ENCODE data around the gene SDC1.
"Not testable (repeated sequence)": the region's sequence is repeated elsewhere in the genome, so short reads cannot be mapped to it uniquely, and the experiment has no call there.

Gene SDC1, protein sequence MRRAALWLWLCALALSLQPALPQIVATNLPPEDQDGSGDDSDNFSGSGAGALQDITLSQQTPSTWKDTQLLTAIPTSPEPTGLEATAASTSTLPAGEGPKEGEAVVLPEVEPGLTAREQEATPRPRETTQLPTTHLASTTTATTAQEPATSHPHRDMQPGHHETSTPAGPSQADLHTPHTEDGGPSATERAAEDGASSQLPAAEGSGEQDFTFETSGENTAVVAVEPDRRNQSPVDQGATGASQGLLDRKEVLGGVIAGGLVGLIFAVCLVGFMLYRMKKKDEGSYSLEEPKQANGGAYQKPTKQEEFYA

DNA sequence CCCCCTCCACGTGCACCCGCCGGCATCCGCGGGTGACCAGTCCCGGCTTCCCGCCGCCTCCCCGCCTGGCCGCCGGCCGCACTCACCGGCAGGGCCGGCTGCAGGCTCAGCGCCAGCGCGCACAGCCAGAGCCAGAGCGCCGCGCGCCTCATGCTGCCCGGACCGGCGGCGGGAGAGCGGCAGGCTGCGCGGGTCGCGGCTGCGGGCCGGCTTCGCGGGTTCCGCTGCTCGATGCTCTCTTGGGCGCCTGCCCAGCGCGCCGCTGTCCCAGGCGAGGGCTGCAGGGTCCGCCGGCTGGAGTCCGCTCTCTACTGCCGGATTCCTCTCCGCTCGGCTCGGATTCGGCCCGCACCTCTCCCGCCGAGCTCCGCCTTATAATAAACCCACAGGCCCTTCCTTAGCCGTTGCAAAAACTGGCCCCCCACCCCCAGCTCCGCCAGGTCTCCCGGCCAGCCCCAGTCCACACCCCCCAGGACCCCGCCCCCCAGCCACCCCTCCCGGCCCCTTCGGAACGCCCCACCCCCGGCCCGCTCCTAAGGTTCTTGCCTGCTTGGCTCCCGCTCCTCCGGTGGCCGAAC is at the start of gene SDC1:
Gene SDC1, minus strand, starts transcription at position 415 of the 578 bp plus-strand sequence. Its CDS starts 263 bp downstream, at position 152.
- FAIRE-seq = no peak

DNA sequence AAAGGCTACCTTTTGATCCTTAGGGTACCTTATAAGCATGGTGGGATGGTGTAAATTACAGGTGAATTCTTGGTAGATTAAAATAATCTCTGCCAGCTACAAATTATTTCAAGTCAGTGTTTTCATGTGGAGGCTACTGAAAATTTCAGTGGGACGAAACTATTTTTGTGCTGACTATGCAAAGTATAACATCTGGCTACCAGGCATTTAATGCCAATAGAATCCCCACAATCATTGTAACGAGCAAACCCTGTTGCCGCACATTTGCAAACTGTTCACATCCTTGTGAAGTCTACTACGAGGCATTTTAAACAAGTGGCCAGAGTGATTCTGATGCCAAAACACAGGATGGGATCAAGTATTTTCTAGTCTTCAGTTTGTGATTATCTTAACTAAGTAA is 48.1 kb upstream of the SDC1 start:
- FAIRE-seq = no peak

DNA sequence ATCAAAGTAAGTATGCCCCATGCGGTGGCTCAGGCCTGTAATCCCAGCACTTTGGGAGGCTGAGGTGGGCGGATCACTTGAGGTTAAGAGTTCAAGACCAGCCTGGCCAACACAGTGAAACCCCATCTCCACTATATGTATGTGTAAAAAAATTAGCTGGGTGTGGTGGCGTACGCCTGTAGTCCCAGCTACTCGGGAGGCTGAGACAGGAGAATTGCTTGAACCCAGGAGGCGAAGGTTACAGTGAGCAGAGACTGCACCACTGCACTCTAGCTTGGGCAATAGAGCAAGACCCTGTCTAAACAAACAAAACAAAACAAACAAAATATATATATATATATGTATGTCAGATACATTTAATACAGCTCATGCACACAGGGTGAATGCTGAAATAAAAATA is 43.4 kb upstream of the SDC1 start:
- not testable (repeated sequence) for FAIRE-seq

DNA sequence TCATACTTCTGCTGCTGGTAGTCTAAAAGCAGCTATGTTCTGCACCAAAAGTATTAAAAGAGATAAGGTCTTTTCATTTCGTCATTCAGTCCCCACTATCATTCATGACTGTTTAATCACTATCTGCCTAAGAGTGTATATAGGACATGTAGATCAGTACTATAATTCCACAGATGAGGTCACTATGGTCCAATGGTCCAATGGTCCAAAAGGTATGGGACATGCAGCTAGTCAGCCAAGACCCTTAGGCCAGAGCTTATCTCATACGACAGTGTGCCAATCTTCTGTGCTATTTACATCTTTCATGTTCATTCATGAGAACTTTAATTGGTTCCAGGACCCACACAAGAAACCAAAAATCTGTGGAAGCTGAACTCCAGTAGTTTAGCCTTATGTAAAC is 42.6 kb upstream of the SDC1 start:
- FAIRE-seq = no peak

DNA sequence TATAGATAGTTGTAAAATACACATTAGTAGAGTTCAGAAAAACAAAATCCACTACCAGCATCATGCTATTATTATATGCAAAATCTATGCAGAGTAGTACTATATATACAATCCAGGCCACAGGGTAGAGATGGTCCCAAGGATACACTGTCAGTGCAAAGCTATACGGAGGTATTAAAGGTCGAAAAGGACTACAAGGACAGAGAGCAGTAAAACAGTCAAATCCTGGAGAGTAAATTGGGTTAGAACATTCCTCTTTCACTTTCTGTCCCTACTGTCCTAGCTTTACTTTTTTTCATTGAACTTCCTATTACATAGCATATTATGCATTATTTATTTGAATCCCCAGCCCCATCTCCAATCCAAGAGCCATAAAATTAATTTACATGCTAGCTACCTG is 39.7 kb upstream of the SDC1 start:
- no peak for FAIRE-seq

DNA sequence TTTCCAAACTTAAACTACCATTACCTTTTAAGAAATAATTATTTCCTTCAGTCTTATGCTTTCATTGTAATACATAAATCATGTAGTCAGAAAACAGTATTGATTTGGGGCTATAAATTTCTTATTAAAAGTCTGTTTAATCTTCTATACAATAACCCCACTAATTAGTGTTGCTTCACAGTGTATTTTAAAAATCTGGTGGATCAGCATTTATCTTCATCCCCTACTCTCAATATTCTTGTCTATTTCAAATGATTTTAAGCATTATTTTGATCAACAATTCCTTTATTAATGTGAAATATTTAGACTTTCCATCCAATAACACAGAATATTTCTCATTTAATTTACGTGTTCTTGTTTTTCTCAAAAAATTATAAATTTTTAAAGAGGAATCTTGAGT is 32.5 kb upstream of the SDC1 start:
- FAIRE-seq = no peak

DNA sequence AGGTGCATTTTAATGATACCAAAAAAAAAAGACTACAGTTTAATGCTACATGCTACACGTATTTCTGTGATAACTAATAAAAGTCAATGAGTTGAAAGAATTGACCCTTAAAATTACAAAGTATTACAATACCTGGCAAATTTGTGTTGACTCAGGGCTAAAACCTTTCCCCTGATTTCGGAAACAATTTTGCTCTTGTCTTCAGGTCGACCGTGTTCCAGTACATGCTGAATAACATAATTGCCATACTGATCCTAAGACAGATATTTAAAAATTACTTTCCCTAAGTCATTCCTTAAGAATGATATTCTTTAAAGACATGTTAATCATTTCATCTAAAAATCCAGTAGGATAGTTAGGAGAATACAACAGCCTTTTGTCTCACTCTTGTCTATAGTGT is 29.8 kb upstream of the SDC1 start:
- no peak for FAIRE-seq

DNA sequence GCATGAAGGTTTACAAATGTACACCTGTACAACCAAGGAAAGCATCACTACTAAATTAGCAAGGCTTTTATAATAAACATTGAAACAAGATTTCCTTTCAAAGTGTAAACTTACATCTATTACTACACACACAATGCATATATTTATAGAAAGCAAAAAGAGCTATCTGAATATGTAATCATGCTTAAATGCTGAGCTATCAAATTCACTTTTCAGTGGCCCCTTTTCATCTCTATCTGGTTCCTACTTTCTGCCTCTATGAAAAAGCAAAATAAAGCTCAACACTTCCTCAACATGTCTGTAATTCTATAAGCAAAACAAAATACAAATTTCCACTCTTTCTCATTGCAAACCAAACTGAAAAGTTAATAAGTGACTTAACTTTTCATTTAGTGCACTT is 25.5 kb upstream of the SDC1 start:
- FAIRE-seq = no peak

DNA sequence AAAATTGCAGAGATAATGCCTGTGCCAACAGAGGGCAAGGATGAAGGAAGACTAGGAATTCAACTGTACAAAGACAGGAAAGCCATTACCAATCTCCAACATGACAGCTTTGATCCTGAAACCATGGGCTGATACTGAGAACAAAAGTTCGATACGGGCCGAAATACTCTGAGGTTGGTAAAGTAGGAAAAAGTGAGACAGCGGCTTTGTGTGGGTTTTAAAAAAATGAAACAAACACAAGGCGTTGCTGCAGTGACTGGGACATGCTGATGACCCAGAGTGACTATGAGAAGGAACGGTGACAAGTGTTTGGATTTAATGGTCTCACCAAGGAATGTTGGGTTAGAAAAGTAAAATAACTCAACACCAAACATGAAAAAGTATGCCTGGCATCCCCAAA is 24.2 kb upstream of the SDC1 start:
- no peak for FAIRE-seq

DNA sequence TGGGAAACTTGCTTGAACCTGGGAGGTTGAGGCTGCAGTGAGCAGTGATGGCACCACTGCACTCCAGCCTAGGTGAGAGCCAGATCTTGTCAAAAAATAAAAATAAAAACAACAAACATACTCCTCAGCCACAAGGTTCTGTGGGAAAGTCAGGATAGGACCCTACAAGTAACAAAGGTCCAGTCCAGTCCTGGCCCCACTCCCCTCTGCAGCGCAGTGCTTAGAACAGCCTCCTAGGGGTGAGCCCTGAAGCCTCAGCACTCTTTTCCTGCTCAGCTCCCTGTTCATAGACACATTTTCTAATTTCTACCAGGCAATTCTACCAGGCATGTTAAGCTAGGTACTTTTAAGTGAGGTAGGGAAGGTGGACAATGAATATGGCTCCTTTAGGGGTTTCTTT is 22.2 kb upstream of the SDC1 start:
- no peak for FAIRE-seq

DNA sequence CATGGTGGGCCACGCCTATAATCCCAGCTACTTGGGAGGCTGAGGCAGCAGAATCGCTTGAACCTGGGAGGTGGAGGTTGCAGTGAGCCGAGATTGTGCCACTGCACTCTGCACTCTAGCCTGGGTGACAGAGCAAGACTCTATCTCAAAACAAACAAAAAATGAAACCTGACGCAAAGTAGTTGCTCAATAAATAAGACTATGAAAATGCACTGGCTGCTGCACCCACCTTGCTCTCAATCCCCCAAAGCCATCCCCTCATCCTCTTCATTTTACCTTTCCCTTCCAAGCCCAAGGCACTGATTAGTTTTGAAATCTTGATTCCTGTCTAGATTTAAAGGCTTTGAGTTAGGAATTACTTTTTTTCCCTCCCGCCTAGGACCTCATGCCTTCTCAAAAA is 18.7 kb upstream of the SDC1 start:
- not testable (repeated sequence) for FAIRE-seq

DNA sequence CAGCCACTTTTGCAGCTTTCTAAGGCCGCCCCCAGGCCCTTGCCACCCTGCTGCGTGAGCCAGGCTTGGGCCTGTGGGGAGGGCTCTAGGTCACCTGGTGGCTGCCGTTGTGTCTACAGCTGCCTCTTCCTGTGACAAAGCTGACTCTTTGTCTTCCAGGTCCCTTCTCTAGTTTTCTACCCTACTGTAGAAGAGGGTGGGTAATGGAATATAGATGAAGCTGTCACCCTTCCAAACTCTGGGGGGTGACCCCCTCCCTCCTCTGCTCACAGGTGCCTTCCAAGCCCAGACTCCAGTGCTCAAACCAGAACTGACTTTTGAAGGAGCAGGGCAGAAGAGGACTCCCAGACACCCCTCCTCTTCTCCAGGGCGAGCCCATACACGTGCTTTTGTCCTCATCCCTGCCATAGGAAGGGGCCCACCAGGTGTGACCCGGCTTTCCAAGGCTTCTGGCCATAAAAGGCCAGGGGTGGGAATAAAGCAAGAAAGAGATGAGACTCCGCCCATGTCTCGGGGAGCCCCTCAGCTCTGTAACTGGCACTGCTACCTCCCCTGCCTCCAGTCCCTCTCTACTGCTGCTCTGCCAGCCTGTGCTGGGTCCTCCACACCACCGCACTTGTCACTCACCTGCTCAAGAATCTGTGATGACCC is 17.9 kb upstream of the SDC1 start:
- no peak for FAIRE-seq

DNA sequence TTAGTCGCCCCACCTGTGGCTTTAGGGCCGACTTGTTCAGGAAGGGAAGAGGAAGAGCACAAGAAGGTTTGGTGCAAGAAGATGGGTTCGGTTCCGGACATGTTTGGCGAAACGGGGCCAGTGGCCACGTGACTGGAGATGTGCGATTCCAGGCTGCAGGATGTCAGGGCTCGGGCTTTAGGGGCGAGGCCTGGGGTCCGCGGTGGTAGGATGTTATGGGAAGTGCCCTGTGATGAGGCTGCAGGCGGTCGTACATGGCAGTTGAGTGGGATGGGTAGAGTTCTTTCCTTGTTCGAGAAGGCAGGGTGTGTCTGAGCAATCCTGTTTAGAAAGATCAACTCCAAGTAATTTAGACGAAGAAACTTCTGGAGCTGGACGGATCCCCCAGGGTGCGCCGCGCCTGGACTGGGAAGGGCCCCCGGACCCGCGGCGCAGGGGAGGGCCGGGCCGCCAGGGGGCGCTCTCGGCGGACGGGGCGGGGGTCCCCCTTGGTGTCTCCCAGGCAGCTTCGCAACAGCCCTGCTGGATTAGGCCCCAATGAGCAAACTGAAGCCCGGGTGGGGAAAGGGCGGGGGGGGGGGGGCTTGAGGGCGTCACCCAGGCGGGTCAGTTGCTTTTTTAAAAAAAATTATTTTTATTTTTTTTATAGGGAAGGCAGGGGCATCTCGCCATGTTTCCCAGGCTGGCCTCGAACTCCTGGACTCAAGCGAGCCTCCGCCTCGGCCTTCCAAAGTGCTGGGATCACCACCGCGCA is 17.2 kb upstream of the SDC1 start:
- no peak for FAIRE-seq

DNA sequence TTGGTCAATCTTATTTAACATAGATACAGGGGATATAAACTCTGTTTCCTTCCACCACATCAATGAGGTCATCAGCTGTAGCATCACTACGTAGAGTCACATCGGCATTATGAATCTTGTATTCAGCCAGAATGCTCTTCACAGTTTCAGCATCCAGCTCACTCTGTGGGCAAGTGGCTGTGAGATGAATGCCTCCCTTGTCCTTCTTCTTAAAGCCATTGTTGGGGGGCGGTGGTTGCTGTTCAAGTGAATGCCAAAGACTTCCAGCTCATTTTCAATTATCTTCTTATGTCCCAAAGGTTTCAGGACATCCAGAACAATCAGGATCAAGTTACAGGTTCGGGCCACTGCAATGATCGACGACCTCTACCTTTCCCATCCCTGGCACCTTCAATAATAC is 15.4 kb upstream of the SDC1 start:
- FAIRE-seq = not testable (repeated sequence)

DNA sequence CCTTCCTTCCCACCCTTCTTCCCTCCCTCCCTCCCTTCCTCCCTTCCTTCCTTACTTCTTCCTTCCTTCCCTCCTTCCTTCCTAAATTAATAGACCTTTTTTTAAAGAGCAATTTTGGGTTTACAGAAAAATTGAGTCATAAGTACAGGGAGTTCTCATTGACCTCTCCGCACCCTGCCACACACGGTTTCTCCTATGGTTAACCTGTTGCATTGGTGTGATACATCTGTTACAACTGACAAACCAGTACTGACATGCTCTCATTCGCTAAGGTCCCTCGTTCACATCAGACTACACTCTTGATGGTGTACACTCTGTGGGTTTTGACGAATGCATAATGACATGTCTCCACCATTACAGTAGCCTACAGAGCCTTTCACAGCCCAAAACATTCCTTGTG is 11.6 kb upstream of the SDC1 start:
- FAIRE-seq = no peak

DNA sequence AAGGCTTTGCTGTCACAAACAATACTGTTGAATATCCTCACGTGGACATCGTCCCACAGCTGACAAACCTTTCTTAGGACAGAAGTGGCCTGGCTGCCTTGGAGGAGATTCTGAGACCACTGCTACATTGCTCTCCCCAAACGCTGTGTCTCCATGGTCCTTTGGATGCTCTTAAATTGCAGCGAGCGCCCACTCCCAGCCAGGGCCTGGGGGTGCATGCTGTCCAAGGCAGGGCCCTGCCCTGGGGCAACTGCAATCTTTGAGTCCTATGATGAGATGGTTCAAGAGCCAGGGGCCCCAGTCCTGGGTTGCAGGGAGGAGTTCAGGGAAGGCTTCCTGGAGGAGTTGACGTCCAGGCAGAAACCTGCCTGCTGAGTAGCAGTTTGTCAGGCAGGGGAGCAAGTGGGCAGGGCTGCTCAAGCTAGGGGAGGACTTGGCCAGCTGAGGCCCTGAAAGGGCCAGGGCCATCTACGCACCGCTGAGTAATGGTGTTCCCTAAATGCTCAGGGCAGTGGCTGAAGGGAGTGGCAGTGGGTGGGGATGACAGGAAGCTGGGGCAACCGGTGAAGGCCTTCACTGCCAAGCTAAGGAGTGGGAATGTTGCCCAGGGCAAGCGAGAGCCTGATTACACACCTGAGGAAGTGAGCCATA is 10.8 kb upstream of the SDC1 start:
- FAIRE-seq = no peak

DNA sequence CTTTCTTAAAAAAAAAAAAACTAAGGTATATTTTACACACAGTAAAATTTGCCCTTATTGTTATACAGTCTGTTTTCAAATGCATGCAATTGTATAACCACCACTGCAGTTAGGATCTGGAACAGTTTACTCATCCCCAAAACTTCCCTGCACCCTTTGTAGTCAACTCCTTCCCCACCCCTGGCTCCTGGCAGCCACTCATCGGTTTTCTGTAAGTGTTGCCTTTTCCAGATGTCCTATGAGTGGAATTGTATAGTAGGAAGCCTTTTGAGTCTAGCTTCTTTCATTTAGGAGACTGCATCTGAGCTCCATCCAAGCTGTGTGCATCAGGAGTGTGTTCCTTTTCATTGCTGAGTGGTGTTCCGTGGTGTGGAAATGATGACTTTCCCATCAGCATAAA is 9.7 kb upstream of the SDC1 start:
- FAIRE-seq = not testable (repeated sequence)

DNA sequence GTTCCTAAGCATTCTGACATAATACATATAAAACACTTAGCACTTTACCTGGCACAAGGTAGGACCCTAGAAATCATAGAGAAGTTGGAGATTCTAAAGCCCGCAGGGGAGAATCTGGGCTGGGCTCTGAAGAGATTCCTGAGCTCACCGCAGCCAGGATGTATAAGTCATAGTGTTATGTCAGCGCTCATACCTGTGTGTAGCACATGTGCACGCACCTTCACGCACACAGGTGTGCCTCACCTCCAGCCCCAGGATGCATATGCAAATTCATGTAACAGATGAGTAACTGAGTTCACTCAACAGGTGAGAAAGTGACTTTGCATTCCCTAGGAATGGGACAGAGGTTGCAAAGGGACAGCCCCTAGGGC is 7.9 kb upstream of the SDC1 start:
- no peak for FAIRE-seq

DNA sequence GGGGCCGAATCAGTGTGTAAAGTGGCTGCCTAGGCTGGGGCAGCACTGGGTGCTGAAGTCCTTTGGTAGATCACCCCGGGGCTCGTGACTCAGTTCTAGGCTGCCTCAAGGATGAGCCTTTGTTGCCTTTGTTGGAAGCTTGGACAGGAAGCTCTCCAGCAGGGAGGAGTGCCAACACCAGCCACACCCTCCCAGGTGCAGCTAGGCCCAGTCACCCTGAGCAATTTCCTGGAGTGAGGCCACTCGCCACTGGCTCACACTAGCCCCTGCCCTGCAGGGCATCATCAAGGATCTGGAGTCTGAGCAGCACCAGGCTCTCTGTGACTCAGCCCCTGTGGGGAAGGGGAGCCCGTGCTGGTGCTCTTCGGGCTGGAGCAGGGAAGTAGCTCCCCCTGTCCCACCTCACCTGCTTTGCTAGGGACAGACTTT is 6.7 kb upstream of the SDC1 start:
- no peak for FAIRE-seq

DNA sequence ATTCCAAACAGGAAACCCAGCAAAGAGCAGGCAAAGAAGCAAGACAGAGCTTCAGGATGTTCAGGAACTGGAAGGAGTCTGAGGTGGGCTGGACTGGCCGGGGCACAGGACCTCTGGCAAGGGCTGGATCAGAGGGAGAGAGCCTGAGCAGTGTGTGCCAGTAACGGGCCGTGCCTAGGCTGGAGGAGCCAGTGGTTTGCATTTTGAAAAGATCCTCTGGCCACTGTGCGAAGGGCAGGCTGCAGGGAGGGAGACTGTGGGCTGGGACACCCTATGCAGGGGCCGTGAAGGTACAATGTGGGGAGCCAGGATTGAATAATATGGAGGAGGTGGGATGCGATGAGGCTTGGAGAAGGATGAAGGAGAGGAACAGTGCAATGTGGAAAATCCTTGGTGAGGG is 6.2 kb upstream of the SDC1 start:
- FAIRE-seq = no peak

DNA sequence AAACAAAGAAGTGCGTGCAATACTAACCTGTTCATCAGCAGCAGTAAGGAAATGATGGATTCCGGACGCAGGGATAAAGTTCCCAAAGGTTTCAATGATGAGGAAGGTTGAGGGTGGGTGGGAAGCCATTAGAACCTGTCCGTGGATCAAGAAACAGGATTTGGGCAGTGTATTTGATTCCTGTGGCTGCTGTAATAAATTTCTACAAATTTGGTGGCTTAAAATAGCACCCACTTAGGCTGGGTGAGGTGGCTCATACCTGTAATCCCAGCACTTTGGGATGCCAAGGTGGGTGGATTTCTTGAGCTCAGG is 5.1 kb upstream of the SDC1 start:
- FAIRE-seq = no peak

DNA sequence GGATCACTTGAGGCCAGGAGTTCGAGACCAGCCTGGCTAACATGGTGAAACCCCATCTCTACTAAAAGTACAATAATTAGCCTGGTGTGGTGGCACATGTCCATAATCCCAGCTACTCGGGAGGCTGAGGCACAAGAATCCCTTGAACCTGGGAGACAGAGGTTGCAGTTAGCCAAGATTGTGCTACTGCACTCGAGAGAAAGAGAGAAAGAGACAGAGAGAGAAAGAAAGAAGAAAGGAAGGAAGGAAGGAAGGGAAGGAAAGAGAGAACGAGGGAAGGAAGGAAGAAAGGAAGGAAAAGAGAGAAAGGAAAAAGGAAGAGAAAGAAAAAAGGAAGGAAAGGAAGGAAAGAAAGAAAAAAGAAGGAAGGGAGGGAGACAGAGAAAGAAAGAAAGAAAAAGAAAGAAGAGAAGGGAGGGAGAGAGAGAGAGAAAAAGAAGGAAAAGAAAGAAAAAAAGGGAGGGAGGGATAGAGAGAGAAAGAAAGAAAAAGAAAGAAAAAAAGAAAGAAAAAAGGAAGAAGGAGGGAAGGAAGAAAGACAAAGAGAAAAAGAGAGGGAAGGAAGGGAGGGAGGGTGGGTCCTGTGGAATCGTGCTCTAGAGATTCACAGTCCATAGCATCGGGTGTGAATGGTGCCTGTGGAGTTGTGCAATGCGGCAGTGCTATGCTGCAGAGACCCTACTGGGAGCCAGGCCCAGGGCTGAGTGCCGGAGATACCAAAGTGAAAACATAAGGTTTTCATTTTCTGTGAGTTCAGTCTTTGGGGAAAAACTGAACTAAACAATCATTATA is 4.6 kb upstream of the SDC1 start:
- FAIRE-seq = no peak

Measured in endometrium (tissue), 2 donors.